Measurements from ENCODE around the gene SENP3.

DNA sequence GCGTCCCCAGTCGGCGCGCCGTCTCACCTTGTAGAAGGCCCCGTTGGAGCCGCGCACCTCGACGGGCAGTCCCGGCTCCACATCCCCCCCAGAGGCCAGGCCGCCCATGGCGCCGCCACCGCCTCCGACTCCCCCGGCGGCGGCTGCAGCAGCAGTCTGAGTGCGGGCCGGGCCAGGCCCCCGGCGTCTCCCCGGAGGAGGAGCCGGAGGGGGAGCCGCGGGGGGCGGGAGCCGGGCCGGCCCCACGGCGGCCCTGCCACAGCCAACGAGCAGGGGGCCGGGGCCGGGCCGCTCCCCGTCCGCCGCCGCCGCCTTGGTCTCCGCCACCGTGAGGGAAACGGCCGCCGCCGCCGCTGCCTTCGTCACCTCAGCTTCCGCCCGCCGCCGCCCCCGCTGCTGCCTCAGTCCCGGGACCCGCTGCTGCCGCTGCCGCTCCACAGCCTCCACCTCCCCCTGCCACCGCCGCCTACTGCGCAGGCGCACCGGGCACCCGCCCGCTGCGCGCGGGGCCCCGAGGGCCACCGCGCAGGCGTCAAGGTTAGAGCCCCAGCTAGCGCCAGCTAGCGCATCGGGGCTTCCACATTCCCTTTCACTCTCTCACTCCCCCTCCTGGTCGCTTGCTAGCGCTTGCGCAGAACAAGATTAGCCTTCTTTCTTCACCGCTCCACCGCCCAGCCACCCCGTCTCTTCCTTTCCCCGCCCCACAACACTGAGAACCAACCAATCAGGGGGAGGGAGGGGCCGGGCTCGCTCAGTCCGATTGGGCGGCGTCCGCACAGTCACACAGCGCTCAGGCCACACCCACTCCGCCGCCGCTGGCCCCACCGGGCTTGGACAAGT is 52.9 kb downstream of the SENP3 start, which contains the start of gene FXR2:
- TF ChIP-seq EZH2 (optimal IDR thresholded peaks at IDR 0.05; ENCODE audit: low read depth, low read length) (no peak), CTCF (IDR thresholded peaks at IDR 0.05; ENCODE audit: low read length) (peak; percentile 49)
